Activated CD4-positive, CD25-positive, alpha-beta regulatory T cell treated with anti-CD3 and anti-CD28 coated beads, Interleukin-2, amount 50 U/mL, for 24 hours (primary cell): ENCODE data around the gene CCDC148.

Experiments used
- ATAC-seq, 2 donors: fragments of 150-1000 bp; cut with Tn5 transposase; one replicate each; pipeline ENCODE4 v1.10.0; 2021; ENCODE audit warnings: mild to moderate bottlenecking in 1 of 2, moderate library complexity in 1 of 2

CCDC148 gene

GRCh38 chr2:158143703-158144360 is 312.7 kb downstream of the CCDC148 start:
- no peak for ATAC-seq

GRCh38 chr2:158142568-158143332 is 313.8 kb downstream of the CCDC148 start:
- no peak for ATAC-seq

- ATAC-seq = no peak
Observed at GRCh38 chr2:158142165-158142564, 314.4 kb downstream of the CCDC148 start.

GRCh38 chr2:158140201-158140600 is 316.4 kb downstream of the CCDC148 start:
- ATAC-seq = no peak

- ATAC-seq = no peak
Observed at GRCh38 chr2:158138255-158138654, 318.3 kb downstream of the CCDC148 start.

- ATAC-seq = no peak
Observed at GRCh38 chr2:158135096-158135495, 321.5 kb downstream of the CCDC148 start.

- no peak for ATAC-seq
Observed at GRCh38 chr2:158134655-158135054, 321.9 kb downstream of the CCDC148 start.

GRCh38 chr2:158134055-158134454 is 322.5 kb downstream of the CCDC148 start:
- ATAC-seq = no peak

GRCh38 chr2:158131919-158132566 is 324.5 kb downstream of the CCDC148 start:
- no peak for ATAC-seq

- no peak for ATAC-seq
Observed at GRCh38 chr2:158131483-158131912, 325.1 kb downstream of the CCDC148 start.

- no peak for ATAC-seq
Observed at GRCh38 chr2:158130832-158131473, 325.6 kb downstream of the CCDC148 start.

GRCh38 chr2:158129037-158129436 is 327.5 kb downstream of the CCDC148 start:
- ATAC-seq = no peak

GRCh38 chr2:158128168-158128973 is 328.2 kb downstream of the CCDC148 start:
- no peak for ATAC-seq

GRCh38 chr2:158127380-158127804 is 329.2 kb downstream of the CCDC148 start:
- ATAC-seq = no peak

- no peak for ATAC-seq
Observed at GRCh38 chr2:158125756-158126498, 330.6 kb downstream of the CCDC148 start.

- ATAC-seq = no peak
Observed at GRCh38 chr2:158124896-158125295, 331.7 kb downstream of the CCDC148 start.
